Liver (tissue), 9 donors: ENCODE measurements around the gene SP1. TPM values are rescaled to one million over a fixed set of nuclear protein-coding genes. Genes with fewer than 3 reads are reported as not detected.
"Not testable (repeated sequence)": the region's sequence is repeated elsewhere in the genome, so short reads cannot be mapped to it uniquely, and the experiment has no call there.

Source experiments
- DNase-seq: peaks from one replicate; pipeline ENCODE4 v3.0.0-alpha.2; 2017; ENCODE audit warnings: low spot score
- H3K27ac ChIP-seq, 2 donors: one replicate each; pipeline ENCODE4 v1.7.0; 2013; ENCODE audit warnings: inconsistent platforms in 2 of 2, low read length in 2 of 2, control low read depth in 1 of 2, low read depth in 1 of 2, mild to moderate bottlenecking in 1 of 2
- H3K27me3 ChIP-seq, 4 donors: one replicate each; pipeline versions ENCODE4 v1.6.1 to v1.7.0; 2013; ENCODE audit warnings: low read length in 3 of 4, inconsistent platforms in 1 of 4, mild to moderate bottlenecking in 1 of 4, moderate library complexity in 1 of 4; ENCODE audit not compliant: control insufficient read depth in 4 of 4, insufficient read depth in 4 of 4
- H3K36me3 ChIP-seq, 4 donors: one replicate each; pipeline versions ENCODE4 v1.6.1 to v1.7.0; 2013; ENCODE audit warnings: low read length in 3 of 4, mild to moderate bottlenecking in 3 of 4, low read depth in 1 of 4, moderate library complexity in 1 of 4; ENCODE audit not compliant: control insufficient read depth in 4 of 4, insufficient read depth in 3 of 4
- H3K4me1 ChIP-seq, 4 donors: one replicate each; pipeline versions ENCODE4 v1.6.1 to v1.7.0; 2013; ENCODE audit warnings: low read length in 3 of 4, mild to moderate bottlenecking in 3 of 4, moderate library complexity in 1 of 4; ENCODE audit not compliant: control insufficient read depth in 4 of 4, insufficient read depth in 4 of 4
- H3K4me3 ChIP-seq, 3 donors: one replicate each; pipeline versions ENCODE4 v1.6.1 to v1.7.0; 2013; ENCODE audit warnings: low read length in 3 of 3, control low read depth in 1 of 3, low read depth in 1 of 3, mild to moderate bottlenecking in 1 of 3
- H3K9ac ChIP-seq, 2 donors: one replicate each; pipeline ENCODE4 v1.7.0; 2013; ENCODE audit warnings: low read length in 2 of 2, mild to moderate bottlenecking in 2 of 2, moderate library complexity in 2 of 2, control low read depth in 1 of 2, low read depth in 1 of 2
- H3K9me3 ChIP-seq, 4 donors: one replicate each; pipeline versions ENCODE4 v1.6.1 to v1.7.0; 2013; ENCODE audit warnings: low read length in 3 of 4; ENCODE audit not compliant: control insufficient read depth in 4 of 4
- CTCF ChIP-seq: fragments of 150-350 bp; IDR thresholded peaks from 2 replicates; pipeline ENCODE4 v1.5.1; 2017; ENCODE audit warnings: improper control_type of control experiment, low read depth, low read length; ENCODE audit not compliant: missing input control
- EGR1 ChIP-seq, 2 donors: IDR thresholded peaks; 2 replicates each; pipeline ENCODE4 v1.6.1; 2016 to 2018; ENCODE audit warnings: antibody characterized with exemption in 2 of 2, low read depth in 2 of 2
- FOXA1 ChIP-seq: IDR thresholded peaks from 2 replicates; pipeline ENCODE4 v1.6.1; 2016; ENCODE audit warnings: antibody characterized with exemption
- FOXA2 ChIP-seq: IDR thresholded peaks from 2 replicates; pipeline ENCODE4 v1.6.1; 2016; ENCODE audit warnings: antibody characterized with exemption
- GABPA ChIP-seq, 2 donors: IDR thresholded peaks in 1 of 2; conservative IDR thresholded peaks in 1 of 2; 2 replicates each; pipeline ENCODE4 v1.6.1; 2016; ENCODE audit warnings: antibody characterized with exemption in 2 of 2, mild to moderate bottlenecking in 1 of 2, moderate library complexity in 1 of 2
- HNF4A ChIP-seq, 2 donors: conservative IDR thresholded peaks; 2 replicates each; pipeline ENCODE4 v1.6.1; 2016; ENCODE audit warnings: antibody characterized with exemption in 2 of 2, mild to moderate bottlenecking in 2 of 2
- HNF4G ChIP-seq: IDR thresholded peaks from 2 replicates; pipeline ENCODE4 v1.6.1; 2016; ENCODE audit warnings: antibody characterized with exemption
- JUND ChIP-seq, 2 donors: IDR thresholded peaks; 2 replicates each; pipeline ENCODE4 v1.6.1; 2016; ENCODE audit warnings: antibody characterized with exemption in 2 of 2
- MAX ChIP-seq: IDR thresholded peaks from 2 replicates; pipeline ENCODE4 v1.6.1; 2016; ENCODE audit warnings: antibody characterized with exemption
- NR2F2 ChIP-seq: IDR thresholded peaks from 2 replicates; pipeline ENCODE4 v1.6.1; 2016; ENCODE audit warnings: antibody characterized with exemption
- RAD21 ChIP-seq, 2 donors: IDR thresholded peaks; 2 replicates each; pipeline ENCODE4 v1.6.1; 2016; ENCODE audit warnings: antibody characterized with exemption in 2 of 2, mild to moderate bottlenecking in 2 of 2
- SP1 ChIP-seq: IDR thresholded peaks from 2 replicates; pipeline ENCODE4 v1.6.1; 2018; ENCODE audit warnings: antibody characterized with exemption, mild to moderate bottlenecking
- TAF1 ChIP-seq: conservative IDR thresholded peaks from 2 replicates; pipeline ENCODE4 v1.6.1; 2016; ENCODE audit warnings: antibody characterized with exemption, mild to moderate bottlenecking
- YY1 ChIP-seq: IDR thresholded peaks from 2 replicates; pipeline ENCODE4 v1.6.1; 2016; ENCODE audit warnings: antibody characterized with exemption, mild to moderate bottlenecking
- ZBTB33 ChIP-seq: IDR thresholded peaks from 2 replicates; pipeline ENCODE4 v1.6.1; 2016; ENCODE audit warnings: antibody characterized with exemption
- WGBS: extraction: QIAGEN DNeasy Blood & Tissue Kit; methylation state at CpG from one replicate; pipeline ENCODE4 v1.1.7; 2013; 5-methylcytosine and 5-hydroxymethylcytosine counted together
- polyA plus RNA-seq, 2 donors: library from polyadenylated mRNA; stranded (reverse) in 1 of 2; unstranded in 1 of 2; fragments of 200-250 nt in 1 of 2; fragments of >200 nt in 1 of 2; fragmentation: Nextera tagmentation in 1 of 2; extraction: Ambion mirVana in 1 of 2; gene quantifications; one replicate each; pipeline versions ENCODE4 v1.2.1 to v1.2.3, GENCODE V29; 2013 to 2015
- total RNA-seq, 2 donors: library from RNA; depleted of rRNA; stranded (reverse); fragments of >200 nt; gene quantifications; one replicate each; pipeline ENCODE4 v1.2.3, GENCODE V29; 2014
- donor health status: healthy.
- donor health status: healthy.
- donor health status: healthy.
- donor health status: healthy.
- donor health status: healthy.

Gene SP1
- total and polyA plus RNA-seq, 4 donors: 3.8 to 36.5 (median 18.2) TPM

- Histone ChIP-seq H3K4me3 (peak overlapping the region in 1 of 3 donors; percentile 6), H3K9ac (peak overlapping the region in 1 of 2 donors; percentile 63), H3K27ac (peak overlapping the region; percentile 66 to 84), H3K4me1 (peaks cover 7 to 27% (median 16%) of the 10 kb centered on the region in 4 donors)
- peak in 1 of 2 donors; percentile 30 for TF ChIP-seq HNF4A (conservative IDR thresholded peaks at IDR 0.05)
- H3K36me3 ChIP-seq, H3K27me3 ChIP-seq, DNase-seq, H3K9me3 ChIP-seq: not testable (repeated sequence)
- 62% methylated on average over 6 of the region's 6 CpGs for WGBS
Observed at GRCh38 chr12:53373554-53374133, 6.3 kb upstream of the SP1 start.

- Histone ChIP-seq H3K27ac (peak overlapping the region; percentile 66 to 84), H3K4me1 (peaks cover 7 to 32% (median 17%) of the 10 kb centered on the region in 4 donors)
- 84% methylated on average over 14 of the region's 14 CpGs for WGBS
- not testable (repeated sequence) for H3K4me3 ChIP-seq, H3K9me3 ChIP-seq, DNase-seq, H3K36me3 ChIP-seq, H3K27me3 ChIP-seq, H3K9ac ChIP-seq
Observed at GRCh38 chr12:53374277-53374676, 5.7 kb upstream of the SP1 start.

GRCh38 chr12:53376747-53377146 is 3.2 kb upstream of the SP1 start:
- no peak for DNase-seq
- no peak overlapping the region for H3K9ac ChIP-seq
- H3K4me1 ChIP-seq: peaks cover 2 to 25% (median 20%) of the 10 kb centered on the region in 4 donors
- no peak for TF ChIP-seq SP1
- no peak for TF ChIP-seq EGR1 (IDR thresholded peaks at IDR 0.05; ENCODE audit: low read depth in 2 of 2)
- TF ChIP-seq HNF4G: no peak
- TF ChIP-seq MAX: no peak
- no peak for TF ChIP-seq FOXA2
- TF ChIP-seq HNF4A (conservative IDR thresholded peaks at IDR 0.05): no peak
- no peaks in the 10 kb centered on the region for H3K9me3 ChIP-seq
- H3K36me3 ChIP-seq: no peaks in the 10 kb centered on the region
- H3K27ac ChIP-seq: no peak overlapping the region
- no peak overlapping the region for H3K4me3 ChIP-seq
- WGBS: 95% methylated on average over 2 of the region's 2 CpGs
- no peaks in the 10 kb centered on the region for H3K27me3 ChIP-seq

GRCh38 chr12:53378222-53378621 is 1.8 kb upstream of the SP1 start:
- Histone ChIP-seq H3K27me3 (no peaks in the 10 kb centered on the region), H3K9me3 (no peaks in the 10 kb centered on the region), H3K27ac (peak overlapping the region; percentile 94 to 95), H3K4me1 (peaks cover 9 to 33% (median 28%) of the 10 kb centered on the region in 4 donors), H3K36me3 (peaks cover 2 to 14% (median 8%) of the 10 kb centered on the region in 4 donors), H3K4me3 (no peak overlapping the region), H3K9ac (no peak overlapping the region)
- 99% methylated on average over 12 of the region's 12 CpGs for WGBS
- DNase-seq: no peak
- TF ChIP-seq FOXA2 (no peak), GABPA (IDR thresholded peaks at IDR 0.05 in 1 of 2, conservative IDR thresholded peaks at IDR 0.05 in 1 of 2) (no peak), NR2F2 (no peak), JUND (IDR thresholded peaks at IDR 0.05) (no peak), EGR1 (IDR thresholded peaks at IDR 0.05; ENCODE audit: low read depth in 2 of 2) (no peak), RAD21 (IDR thresholded peaks at IDR 0.05) (no peak), MAX (no peak), HNF4A (conservative IDR thresholded peaks at IDR 0.05) (no peak), YY1 (no peak), ZBTB33 (no peak), CTCF (no peak), TAF1 (no peak), FOXA1 (no peak), HNF4G (no peak), SP1 (no peak)
